MV-4-11 (cell line): ENCODE results near the gene FHOD3.

Source experiments
- DNase-seq: peaks from one replicate; lab custom pipeline; 2025; lab: John Stamatoyannopoulos, UW

Gene FHOD3

GRCh38 chr18:36481201-36481657 lies 183.7 kb downstream of the FHOD3 start:
- no peak for DNase-seq

DNA sequence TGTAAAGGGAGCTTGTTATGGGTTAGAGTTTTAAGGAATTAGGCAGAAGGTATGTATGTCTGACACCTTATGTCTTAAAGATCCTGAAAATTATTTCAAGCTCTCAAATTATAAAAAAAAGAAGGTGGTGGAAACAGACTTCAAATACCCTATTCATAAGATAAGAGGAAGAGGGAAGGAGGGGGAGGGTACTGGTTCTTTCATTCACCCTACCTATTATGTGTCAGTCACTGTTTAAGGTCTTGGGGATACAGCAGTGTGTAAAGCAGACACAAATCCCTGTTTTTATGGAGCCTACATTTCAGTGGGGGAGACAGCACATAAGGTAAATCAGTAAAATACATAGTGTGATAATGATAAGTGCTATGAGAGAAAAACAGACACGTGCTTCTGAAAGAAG lies 184.4 kb downstream of the FHOD3 start:
- DNase-seq, result no peak

- DNase-seq, result no peak
These were observed 187.1 kb downstream of the FHOD3 start for GRCh38 chr18:36484591-36484990.

- DNase-seq, result no peak
These were observed 188.3 kb downstream of the FHOD3 start for GRCh38 chr18:36485772-36486171.

- DNase-seq, result no peak
These were observed 190.6 kb downstream of the FHOD3 start for GRCh38 chr18:36488131-36488530.

DNA sequence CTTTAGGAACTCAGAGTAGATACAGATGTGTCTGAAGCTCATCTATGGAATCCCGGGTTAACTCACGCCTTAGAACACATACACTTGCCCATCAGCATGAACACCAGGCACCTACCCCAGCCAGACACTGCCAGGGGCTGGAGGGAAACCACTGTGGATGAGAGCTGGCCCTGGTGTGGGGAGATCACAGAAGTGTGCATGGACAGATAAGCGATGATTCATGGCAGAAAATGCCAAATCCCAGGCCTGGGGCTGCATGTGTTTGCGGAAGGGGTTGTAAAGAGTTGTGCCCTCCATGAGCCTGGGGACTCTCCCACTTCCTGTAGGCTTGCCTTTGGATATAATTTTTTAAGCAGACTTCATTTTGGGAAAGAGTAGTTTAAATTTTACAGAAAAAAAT lies 193.4 kb downstream of the FHOD3 start:
- no peak for DNase-seq

DNA sequence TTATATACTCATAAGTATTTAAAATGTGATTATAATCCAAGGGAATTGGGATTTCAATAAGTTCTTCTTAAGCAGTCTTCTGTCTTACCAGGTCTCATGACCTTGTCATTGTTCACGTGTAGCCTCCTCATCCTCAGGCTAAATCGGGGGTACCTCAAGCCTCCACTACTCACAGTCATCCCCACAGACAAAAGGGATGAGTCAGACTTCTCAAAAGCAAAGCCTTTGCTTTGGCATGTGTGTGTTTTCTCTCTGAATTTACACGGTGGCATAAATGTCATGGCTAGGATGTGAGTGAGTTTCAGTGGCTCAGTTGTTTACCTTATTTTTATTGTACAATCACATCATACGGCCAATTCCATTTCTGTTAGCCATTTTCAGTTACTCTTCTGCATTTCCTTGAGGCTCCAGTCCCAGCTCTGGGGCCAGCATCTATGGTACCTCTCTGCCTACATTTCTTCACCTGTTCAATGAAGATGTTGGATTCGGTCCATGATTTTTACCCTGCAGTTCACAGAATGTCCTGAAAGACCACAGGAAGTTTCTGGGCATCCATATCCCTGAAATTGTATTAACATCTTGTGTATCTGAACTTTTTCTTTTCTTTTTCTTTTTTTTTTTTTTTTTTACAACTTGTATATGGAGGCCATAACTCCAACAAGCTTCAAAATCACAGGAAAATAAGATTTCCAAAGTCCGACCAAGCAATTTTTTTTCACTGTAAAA lies 195.3 kb downstream of the FHOD3 start:
- DNase-seq, result no peak

GRCh38 chr18:36493349-36494159 lies 196.0 kb downstream of the FHOD3 start:
- DNase-seq, result no peak

- no peak for DNase-seq
These were observed 196.6 kb downstream of the FHOD3 start for GRCh38 chr18:36494160-36494437.

DNA sequence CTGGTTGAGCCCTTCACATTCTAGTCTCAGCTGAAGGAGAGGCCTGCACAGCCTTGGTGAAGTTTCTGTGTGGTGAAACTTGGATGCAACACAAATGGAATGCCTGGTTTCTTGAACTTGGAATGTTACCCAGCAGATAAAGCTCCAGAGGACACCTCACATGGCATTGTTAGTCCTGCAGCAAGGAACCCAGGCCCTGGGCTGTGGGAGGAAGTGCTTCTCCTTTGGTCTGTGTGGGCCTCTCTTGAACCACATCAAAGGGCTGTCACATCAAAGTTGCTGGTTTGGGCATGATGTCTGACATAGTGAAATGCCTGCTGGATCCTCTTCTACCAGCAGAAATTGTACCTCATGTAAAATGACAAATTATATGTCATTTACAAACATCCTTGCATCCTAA lies 198.5 kb downstream of the FHOD3 start:
- no peak for DNase-seq

- peak; percentile 92 for DNase-seq
These were observed 202.4 kb downstream of the FHOD3 start for GRCh38 chr18:36499938-36500337.

DNA sequence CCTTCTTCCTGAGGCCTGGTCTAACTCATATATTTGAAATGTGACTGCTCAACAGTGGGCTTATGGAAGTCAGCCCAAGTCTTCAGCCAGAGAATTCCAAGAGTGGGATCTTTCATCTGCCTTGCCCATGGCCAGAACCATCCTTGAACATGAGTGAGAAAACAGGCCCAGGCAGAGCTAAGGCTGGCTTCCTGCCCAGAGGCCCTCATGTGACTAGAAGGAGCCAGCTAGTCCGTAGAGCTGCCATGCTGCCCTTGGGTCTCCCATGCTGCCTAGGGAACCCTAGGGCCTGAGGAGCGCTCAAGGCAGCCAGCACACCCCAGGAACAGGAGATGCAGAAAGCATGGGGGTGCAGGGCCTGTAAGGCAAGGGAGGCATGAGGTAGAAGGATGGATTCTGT lies 203.6 kb downstream of the FHOD3 start:
- no peak for DNase-seq

DNA sequence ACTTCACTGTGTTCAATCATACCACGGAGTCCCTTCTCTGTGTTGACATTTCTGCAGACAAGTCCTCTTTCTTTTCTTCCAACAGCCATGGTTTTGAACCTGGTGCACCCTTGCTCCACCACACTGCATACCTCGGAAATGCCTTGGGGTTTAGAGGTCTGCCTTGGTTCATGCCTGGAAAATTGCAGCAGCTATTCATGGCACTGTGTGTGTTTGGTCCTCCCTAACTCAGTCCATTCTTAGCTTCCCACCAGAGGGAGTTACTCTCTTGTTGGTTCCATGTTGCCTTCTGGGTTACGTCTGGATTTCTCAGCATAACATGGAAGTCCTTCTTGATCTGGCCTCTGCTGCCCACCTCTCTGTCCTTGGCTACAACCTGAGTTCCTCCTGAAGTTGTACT lies 206.0 kb downstream of the FHOD3 start:
- DNase-seq, result no peak

DNA sequence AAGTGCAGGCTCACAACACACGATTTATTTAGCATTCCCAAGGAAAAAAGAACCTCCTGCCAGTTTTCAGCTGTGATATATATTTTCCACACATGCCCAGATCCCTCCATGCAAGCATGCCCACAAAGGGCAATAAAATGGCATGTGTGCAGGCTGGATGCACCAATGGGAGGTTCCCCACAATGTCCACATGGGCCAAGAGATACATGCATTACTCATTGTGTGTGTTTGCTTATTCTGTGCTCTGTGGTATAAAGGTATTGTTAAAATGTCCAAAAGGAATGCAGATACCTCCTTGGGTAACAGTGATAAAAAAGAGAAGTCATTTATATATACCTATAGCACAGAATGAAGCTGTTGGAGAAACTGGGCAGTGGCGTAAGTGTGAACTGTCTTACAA lies 207.4 kb downstream of the FHOD3 start:
- no peak for DNase-seq

- DNase-seq, result no peak
These were observed 208.2 kb downstream of the FHOD3 start for GRCh38 chr18:36505665-36506064.

GRCh38 chr18:36509646-36510197 lies 212.2 kb downstream of the FHOD3 start:
- no peak for DNase-seq

- no peak for DNase-seq
These were observed 214.4 kb downstream of the FHOD3 start for GRCh38 chr18:36511791-36512352.

DNA sequence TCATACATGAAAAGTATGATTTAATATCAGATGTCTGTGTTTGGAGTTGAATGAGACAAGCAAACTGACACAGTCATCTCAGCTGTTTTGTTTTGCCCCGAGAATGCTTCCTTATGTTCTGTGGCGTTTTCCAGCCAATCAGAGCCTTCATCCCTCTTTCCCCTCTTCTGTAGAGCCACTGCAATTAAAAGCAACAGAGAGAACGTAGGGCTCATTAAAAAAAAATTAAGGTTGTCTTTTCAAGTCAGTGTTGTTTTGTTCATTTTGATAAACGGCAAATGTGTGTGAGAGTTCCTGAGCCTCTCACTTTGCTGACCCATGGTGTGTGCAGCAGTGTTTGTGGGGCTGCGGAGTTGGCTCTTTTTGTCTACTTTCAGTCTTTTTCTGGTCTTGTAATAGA lies 216.0 kb downstream of the FHOD3 start:
- DNase-seq, result no peak

DNA sequence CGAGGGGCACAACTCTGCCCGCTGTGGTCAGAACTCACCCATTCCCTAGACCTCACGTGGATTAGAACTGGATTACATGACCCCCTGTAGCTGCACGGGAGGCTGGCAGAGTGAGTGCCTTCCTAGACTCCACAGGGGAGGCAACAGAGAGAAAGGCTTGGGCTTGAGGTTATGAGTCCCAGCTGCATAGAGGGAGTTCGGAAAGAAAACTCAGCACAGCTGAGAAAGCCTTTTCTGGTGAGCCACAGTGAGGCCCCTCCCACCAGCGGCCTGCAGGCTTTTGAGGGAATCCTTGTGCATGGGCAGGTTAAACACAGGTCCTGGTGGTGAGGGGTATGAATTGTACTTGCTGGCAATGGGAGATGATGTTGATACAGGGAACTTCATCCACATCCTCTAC lies 217.3 kb downstream of the FHOD3 start:
- no peak for DNase-seq

- no peak for DNase-seq
These were observed 218.7 kb downstream of the FHOD3 start for GRCh38 chr18:36516258-36516657.

DNA sequence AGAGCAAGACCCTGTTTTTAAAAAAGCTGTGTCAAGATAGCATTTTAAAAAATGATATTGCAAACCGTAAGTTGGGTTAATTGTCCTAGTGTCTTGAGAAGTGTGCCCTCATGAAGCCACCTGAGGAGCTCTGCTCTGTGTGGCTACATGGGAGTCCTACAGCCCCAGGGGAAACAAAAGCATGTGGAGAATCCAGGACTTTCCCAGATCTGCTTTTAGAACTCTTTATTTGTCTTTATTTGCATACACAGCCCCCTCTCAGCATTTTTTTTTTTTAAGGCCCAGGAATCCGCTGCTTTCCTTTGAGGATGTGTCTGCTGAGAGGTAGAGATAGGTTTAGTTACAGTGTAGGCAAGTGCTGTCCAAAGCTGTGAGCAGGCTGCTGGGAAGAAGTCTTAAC lies 219.2 kb downstream of the FHOD3 start:
- no peak for DNase-seq

DNA sequence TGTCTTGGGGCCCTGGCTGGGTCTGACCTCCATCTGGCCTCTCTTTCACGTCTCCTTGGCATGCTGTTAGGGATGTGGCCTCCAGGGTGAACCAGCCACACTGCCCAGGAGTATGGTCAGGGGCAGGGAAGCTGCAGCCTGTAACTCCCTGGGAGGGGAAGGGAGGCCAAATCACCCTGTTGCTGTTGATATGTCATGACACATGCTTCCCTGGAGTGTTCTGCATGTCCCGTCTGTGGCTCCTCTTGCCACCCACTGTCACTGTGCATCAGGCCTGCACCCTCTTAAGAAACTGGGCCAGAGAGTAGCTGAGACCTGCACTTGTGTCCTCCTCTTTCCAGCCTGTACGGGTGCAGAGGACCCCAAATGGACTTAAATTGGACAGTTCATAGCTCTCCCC lies 221.3 kb downstream of the FHOD3 start:
- DNase-seq, result peak; percentile 9

- DNase-seq, result peak; percentile 80
These were observed 221.8 kb downstream of the FHOD3 start for GRCh38 chr18:36519358-36519757.
